GM23338 (cell line): ENCODE data around the gene ADAM11.
"Not testable (repeated sequence)": the region's sequence is repeated elsewhere in the genome, so short reads cannot be mapped to it uniquely, and the experiment has no call there.

Experiments
- CREB1 ChIP-seq: fragments of 250-450 bp; sonication (Bioruptor Pico); IDR thresholded peaks from 2 replicates; pipeline ENCODE4 v1.5.0; 2020; ENCODE audit warnings: low read depth, mild to moderate bottlenecking, moderate library complexity
- CTCF ChIP-seq, 2 experiments: fragments of 200-600 bp in 1 of 2; sonication (generic) in 1 of 2; conservative IDR thresholded peaks; 2 replicates each; pipeline versions ENCODE4 v1.5.1 to v1.6.1; 2016 to 2017; ENCODE audit warnings: antibody characterized with exemption in 2 of 2, low read depth in 2 of 2, mild to moderate bottlenecking in 2 of 2, moderate library complexity in 1 of 2
- ETS1 ChIP-seq: IDR thresholded peaks from 2 replicates; pipeline ENCODE4 v1.6.1; 2016; ENCODE audit warnings: antibody characterized with exemption
- EZH2 ChIP-seq: fragments of 200-600 bp; sonication (generic); IDR thresholded peaks from one replicate; pipeline ENCODE4 v1.8.0; 2017; ENCODE audit warnings: antibody characterized with exemption, mild to moderate bottlenecking, low read depth; ENCODE audit not compliant: unreplicated experiment
- EZH2phosphoT487 ChIP-seq: fragments of 200-600 bp; sonication (generic); IDR thresholded peaks from one replicate; pipeline ENCODE4 v1.8.1; 2018; ENCODE audit warnings: antibody characterized with exemption; ENCODE audit not compliant: unreplicated experiment
- JUNB ChIP-seq: IDR thresholded peaks from one replicate; pipeline ENCODE4 v1.6.1; 2016; ENCODE audit warnings: antibody characterized with exemption; ENCODE audit not compliant: unreplicated experiment
- NANOG ChIP-seq: IDR thresholded peaks from 2 replicates; pipeline ENCODE4 v1.6.1; 2016; ENCODE audit warnings: antibody characterized with exemption, borderline replicate concordance
- POLR2AphosphoS5 ChIP-seq: IDR thresholded peaks from 2 replicates; pipeline ENCODE4 v1.6.1; 2016; ENCODE audit warnings: antibody characterized with exemption, low read depth
- REST ChIP-seq: IDR thresholded peaks from one replicate; pipeline ENCODE4 v1.6.1; 2018; ENCODE audit warnings: antibody characterized with exemption; ENCODE audit not compliant: unreplicated experiment
- STAT1 ChIP-seq: IDR thresholded peaks from one replicate; pipeline ENCODE4 v1.6.1; 2016; ENCODE audit warnings: antibody characterized with exemption; ENCODE audit not compliant: unreplicated experiment
- ZNF114 ChIP-seq: fragments of 250-450 bp; sonication (Bioruptor Pico); IDR thresholded peaks from 2 replicates; pipeline ENCODE4 v1.5.0; 2020; ENCODE audit warnings: mild to moderate bottlenecking, moderate library complexity
- ZNF331 ChIP-seq: fragments of 250-450 bp; sonication (Bioruptor Pico); IDR thresholded peaks from 2 replicates; pipeline ENCODE4 v1.5.0; 2020; ENCODE audit warnings: low read depth, mild to moderate bottlenecking, moderate library complexity
- ZNF462 ChIP-seq: fragments of 250-450 bp; sonication (Bioruptor Pico); IDR thresholded peaks from 2 replicates; pipeline ENCODE4 v1.5.0; 2020; ENCODE audit warnings: mild to moderate bottlenecking, moderate library complexity

- TF ChIP-seq EZH2phosphoT487; CTCF (conservative IDR thresholded peaks at IDR 0.05; ENCODE audit: low read depth in 2 of 2); EZH2; REST; POLR2AphosphoS5; ZNF114 (CRISPR knock-in tag); CREB1 (CRISPR knock-in tag); ETS1; ZNF331 (CRISPR knock-in tag); JUNB; STAT1; ZNF462 (CRISPR knock-in tag); NANOG: not testable (repeated sequence)
These were observed 3.6 kb upstream of the ADAM11 start for GRCh38 chr17:44755180-44755579.
